ENCODE data around the gene PDK3. TPM values are rescaled to one million over a fixed set of nuclear protein-coding genes. Genes with fewer than 3 reads are reported as not detected.

The PDK3 gene
- polyA plus RNA-seq, 1 donor (not counting 4 experiments of a cell fraction or from before 2014, with no cell fraction given): 8.0 TPM

DNA sequence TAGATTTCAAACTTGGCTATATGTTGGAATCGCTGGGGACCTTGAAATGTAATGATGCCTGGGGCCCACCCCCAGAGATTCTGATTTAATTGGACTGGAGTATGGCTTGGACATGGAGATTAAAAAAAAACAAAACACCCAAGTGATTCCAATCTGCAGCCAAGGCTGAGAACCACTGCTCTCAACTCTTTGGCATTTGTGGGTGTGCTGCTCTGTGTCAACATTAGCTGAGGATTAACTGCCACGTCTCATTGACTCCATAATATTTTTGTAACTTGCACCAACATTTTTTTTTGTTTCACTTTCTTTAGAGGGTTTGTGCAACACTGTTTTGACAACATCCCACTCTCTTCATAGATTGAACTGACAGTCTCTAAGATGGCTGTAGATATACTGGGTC is 41.1 kb upstream of the PDK3 start:
- TF ChIP-seq, protein P1, sequence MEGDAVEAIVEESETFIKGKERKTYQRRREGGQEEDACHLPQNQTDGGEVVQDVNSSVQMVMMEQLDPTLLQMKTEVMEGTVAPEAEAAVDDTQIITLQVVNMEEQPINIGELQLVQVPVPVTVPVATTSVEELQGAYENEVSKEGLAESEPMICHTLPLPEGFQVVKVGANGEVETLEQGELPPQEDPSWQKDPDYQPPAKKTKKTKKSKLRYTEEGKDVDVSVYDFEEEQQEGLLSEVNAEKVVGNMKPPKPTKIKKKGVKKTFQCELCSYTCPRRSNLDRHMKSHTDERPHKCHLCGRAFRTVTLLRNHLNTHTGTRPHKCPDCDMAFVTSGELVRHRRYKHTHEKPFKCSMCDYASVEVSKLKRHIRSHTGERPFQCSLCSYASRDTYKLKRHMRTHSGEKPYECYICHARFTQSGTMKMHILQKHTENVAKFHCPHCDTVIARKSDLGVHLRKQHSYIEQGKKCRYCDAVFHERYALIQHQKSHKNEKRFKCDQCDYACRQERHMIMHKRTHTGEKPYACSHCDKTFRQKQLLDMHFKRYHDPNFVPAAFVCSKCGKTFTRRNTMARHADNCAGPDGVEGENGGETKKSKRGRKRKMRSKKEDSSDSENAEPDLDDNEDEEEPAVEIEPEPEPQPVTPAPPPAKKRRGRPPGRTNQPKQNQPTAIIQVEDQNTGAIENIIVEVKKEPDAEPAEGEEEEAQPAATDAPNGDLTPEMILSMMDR (optimal IDR thresholded peaks at IDR 0.05 in 1 of 3, IDR thresholded peaks at IDR 0.05 in 1 of 3, conservative IDR thresholded peaks at IDR 0.05 in 1 of 3; ENCODE audit: extremely low read depth in 1 of 3, insufficient read depth in 2 of 3, low read length in 3 of 3): no peak
- TF ChIP-seq EZH2 (IDR thresholded peaks at IDR 0.05; ENCODE audit: low read length): no peak
- Histone ChIP-seq H3K4me3 (ENCODE audit: control insufficient read depth in 2 of 3, extremely low read depth in 1 of 3, insufficient read depth in 2 of 3, low read depth in 1 of 3, low read length in 3 of 3) (no peak overlapping the region), H3K4me1 (ENCODE audit: control insufficient read depth, extremely low read depth, insufficient read depth, low read length) (peaks cover 17% of the 10 kb centered on the region), H2AFZ (ENCODE audit: control insufficient read depth, low read length) (no peak overlapping the region), H3K27me3 (ENCODE audit: control insufficient read depth, extremely low read depth, insufficient read depth, low read length) (no peaks in the 10 kb centered on the region), H3K79me2 (ENCODE audit: control insufficient read depth, insufficient read depth, low read length) (no peaks in the 10 kb centered on the region), H4K20me1 (ENCODE audit: control insufficient read depth, extremely low read depth, insufficient read depth, low read length) (no peaks in the 10 kb centered on the region), H3K4me2 (ENCODE audit: control insufficient read depth, extremely low read depth, insufficient read depth, low read depth, low read length) (no peak overlapping the region), H3K36me3 (ENCODE audit: control insufficient read depth in 2 of 2, extremely low read depth in 1 of 2, insufficient read depth in 2 of 2, low read length in 2 of 2) (no peaks in the 10 kb centered on the region), H3K9me3 (ENCODE audit: control insufficient read depth, low read depth, low read length) (no peaks in the 10 kb centered on the region), H3K9ac (ENCODE audit: control insufficient read depth, extremely low read depth, insufficient read depth, low read length) (no peak overlapping the region), H3K27ac (ENCODE audit: control insufficient read depth, insufficient read depth, low read length) (no peak overlapping the region), H3K9me1 (ENCODE audit: control insufficient read depth, extremely low read depth, insufficient read depth, low read length) (no peaks in the 10 kb centered on the region)
- dilution Hi-C loops (cut with MboI; ENCODE audit: extremely low pct_ligation_motif_present, low sequenced_read_pairs): no loop called here
- DNase-seq (ENCODE audit: low read depth, low spot score) (no peak), FAIRE-seq (no peak)

GRCh38 chrX:24424948-24425347 is 40.1 kb upstream of the PDK3 start:
- no peaks in the 10 kb centered on the region for H3K9me1 ChIP-seq (ENCODE audit: control insufficient read depth, extremely low read depth, insufficient read depth, low read length)
- no peaks in the 10 kb centered on the region for H3K27me3 ChIP-seq (ENCODE audit: control insufficient read depth, extremely low read depth, insufficient read depth, low read length)
- dilution Hi-C loops (cut with MboI; ENCODE audit: extremely low pct_ligation_motif_present, low sequenced_read_pairs): no loop called here
- no peaks in the 10 kb centered on the region for H3K36me3 ChIP-seq (ENCODE audit: control insufficient read depth in 2 of 2, extremely low read depth in 1 of 2, insufficient read depth in 2 of 2, low read length in 2 of 2)
- no peak overlapping the region for H3K27ac ChIP-seq (ENCODE audit: control insufficient read depth, insufficient read depth, low read length)
- H3K4me3 ChIP-seq (ENCODE audit: control insufficient read depth in 2 of 3, extremely low read depth in 1 of 3, insufficient read depth in 2 of 3, low read depth in 1 of 3, low read length in 3 of 3): no peak overlapping the region
- peaks cover 17% of the 10 kb centered on the region for H3K4me1 ChIP-seq (ENCODE audit: control insufficient read depth, extremely low read depth, insufficient read depth, low read length)
- H3K9me3 ChIP-seq (ENCODE audit: control insufficient read depth, low read depth, low read length): no peaks in the 10 kb centered on the region
- H4K20me1 ChIP-seq (ENCODE audit: control insufficient read depth, extremely low read depth, insufficient read depth, low read length): no peaks in the 10 kb centered on the region
- no peak overlapping the region for H2AFZ ChIP-seq (ENCODE audit: control insufficient read depth, low read length)
- no peak for TF ChIP-seq EZH2 (IDR thresholded peaks at IDR 0.05; ENCODE audit: low read length)
- TF ChIP-seq, protein P1 (optimal IDR thresholded peaks at IDR 0.05 in 1 of 3, IDR thresholded peaks at IDR 0.05 in 1 of 3, conservative IDR thresholded peaks at IDR 0.05 in 1 of 3; ENCODE audit: extremely low read depth in 1 of 3, insufficient read depth in 2 of 3, low read length in 3 of 3): no peak
- no peaks in the 10 kb centered on the region for H3K79me2 ChIP-seq (ENCODE audit: control insufficient read depth, insufficient read depth, low read length)
- DNase-seq (ENCODE audit: low read depth, low spot score) (no peak), FAIRE-seq (no peak)
- no peak overlapping the region for H3K4me2 ChIP-seq (ENCODE audit: control insufficient read depth, extremely low read depth, insufficient read depth, low read depth, low read length)
- H3K9ac ChIP-seq (ENCODE audit: control insufficient read depth, extremely low read depth, insufficient read depth, low read length): no peak overlapping the region
